ENCODE data around the gene PTDSS2. TPM values are rescaled to one million over a fixed set of nuclear protein-coding genes. Genes with fewer than 3 reads are reported as not detected.
"Not testable (repeated sequence)": the region's sequence is repeated elsewhere in the genome, so short reads cannot be mapped to it uniquely, and the experiment has no call there.

The PTDSS2 gene
- polyA plus RNA-seq, 1 experiment = 15.8 TPM

DNA sequence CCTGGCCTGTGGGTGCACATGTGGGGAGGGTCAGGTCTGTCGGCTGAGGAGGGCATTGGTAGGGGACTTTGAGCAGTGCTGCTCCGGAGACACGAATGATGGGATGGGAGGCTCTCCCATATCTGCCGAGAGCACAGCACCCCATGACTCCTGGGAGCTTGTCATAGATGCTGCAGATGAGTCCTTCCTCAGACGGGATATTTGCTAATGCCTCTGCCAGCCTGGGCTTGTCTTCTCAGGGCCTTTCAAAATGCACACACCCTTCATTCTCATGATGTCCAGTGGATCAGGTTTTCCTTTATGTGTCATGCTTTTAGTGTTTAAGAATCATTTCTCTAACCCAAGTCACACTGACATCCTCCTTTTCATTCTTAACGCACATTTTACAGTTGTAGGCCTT lies 65.1 kb downstream of the PTDSS2 start:
- H3K27ac ChIP-seq (ENCODE audit: low read depth, low read length) = no peak overlapping the region
- no peaks in the 10 kb centered on the region for H3K27me3 ChIP-seq (ENCODE audit: control insufficient read depth, insufficient read depth, low read length)
- ChIA-PET POLR2A (no interaction called here), CTCF (no interaction called here)
- TF ChIP-seq, protein P1, sequence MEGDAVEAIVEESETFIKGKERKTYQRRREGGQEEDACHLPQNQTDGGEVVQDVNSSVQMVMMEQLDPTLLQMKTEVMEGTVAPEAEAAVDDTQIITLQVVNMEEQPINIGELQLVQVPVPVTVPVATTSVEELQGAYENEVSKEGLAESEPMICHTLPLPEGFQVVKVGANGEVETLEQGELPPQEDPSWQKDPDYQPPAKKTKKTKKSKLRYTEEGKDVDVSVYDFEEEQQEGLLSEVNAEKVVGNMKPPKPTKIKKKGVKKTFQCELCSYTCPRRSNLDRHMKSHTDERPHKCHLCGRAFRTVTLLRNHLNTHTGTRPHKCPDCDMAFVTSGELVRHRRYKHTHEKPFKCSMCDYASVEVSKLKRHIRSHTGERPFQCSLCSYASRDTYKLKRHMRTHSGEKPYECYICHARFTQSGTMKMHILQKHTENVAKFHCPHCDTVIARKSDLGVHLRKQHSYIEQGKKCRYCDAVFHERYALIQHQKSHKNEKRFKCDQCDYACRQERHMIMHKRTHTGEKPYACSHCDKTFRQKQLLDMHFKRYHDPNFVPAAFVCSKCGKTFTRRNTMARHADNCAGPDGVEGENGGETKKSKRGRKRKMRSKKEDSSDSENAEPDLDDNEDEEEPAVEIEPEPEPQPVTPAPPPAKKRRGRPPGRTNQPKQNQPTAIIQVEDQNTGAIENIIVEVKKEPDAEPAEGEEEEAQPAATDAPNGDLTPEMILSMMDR (IDR thresholded peaks at IDR 0.05; ENCODE audit: low read depth, low read length) = no peak
- H3K4me3 ChIP-seq (ENCODE audit: low read depth, low read length) = no peak overlapping the region
- no peak for DNase-seq (ENCODE audit: low read depth, low spot score)
- H3K9me3 ChIP-seq (ENCODE audit: control insufficient read depth, insufficient read depth, low read length) = peaks cover 19% of the 10 kb centered on the region

DNA sequence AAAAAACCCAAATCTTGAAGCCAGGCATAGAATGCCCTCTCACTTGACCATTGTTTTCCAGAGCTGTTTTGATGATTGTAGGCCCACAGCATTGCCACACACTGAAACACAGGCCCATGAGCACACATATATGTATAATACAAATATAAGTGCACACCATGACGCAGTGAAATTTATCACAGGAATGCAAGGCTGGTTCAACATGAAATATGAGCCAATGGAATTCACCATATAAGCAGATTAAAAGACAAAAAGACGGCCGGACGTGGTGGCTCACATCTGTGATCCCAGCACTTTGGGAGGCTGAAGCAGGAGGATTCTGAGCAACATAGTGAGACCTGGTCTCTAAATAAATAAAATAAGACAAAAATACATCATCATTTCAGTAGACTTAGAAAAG lies 66.3 kb downstream of the PTDSS2 start:
- no peak for DNase-seq (ENCODE audit: low read depth, low spot score)
- TF ChIP-seq, protein P1 (IDR thresholded peaks at IDR 0.05; ENCODE audit: low read depth, low read length) = no peak
- H3K9me3 ChIP-seq (ENCODE audit: control insufficient read depth, insufficient read depth, low read length) = peaks cover 19% of the 10 kb centered on the region
- CTCF ChIA-PET = no interaction called here
- no peak overlapping the region for H3K4me3 ChIP-seq (ENCODE audit: low read depth, low read length)
- no peak overlapping the region for H3K27ac ChIP-seq (ENCODE audit: low read depth, low read length)
- POLR2A ChIA-PET = no interaction called here
- no peaks in the 10 kb centered on the region for H3K27me3 ChIP-seq (ENCODE audit: control insufficient read depth, insufficient read depth, low read length)

DNA sequence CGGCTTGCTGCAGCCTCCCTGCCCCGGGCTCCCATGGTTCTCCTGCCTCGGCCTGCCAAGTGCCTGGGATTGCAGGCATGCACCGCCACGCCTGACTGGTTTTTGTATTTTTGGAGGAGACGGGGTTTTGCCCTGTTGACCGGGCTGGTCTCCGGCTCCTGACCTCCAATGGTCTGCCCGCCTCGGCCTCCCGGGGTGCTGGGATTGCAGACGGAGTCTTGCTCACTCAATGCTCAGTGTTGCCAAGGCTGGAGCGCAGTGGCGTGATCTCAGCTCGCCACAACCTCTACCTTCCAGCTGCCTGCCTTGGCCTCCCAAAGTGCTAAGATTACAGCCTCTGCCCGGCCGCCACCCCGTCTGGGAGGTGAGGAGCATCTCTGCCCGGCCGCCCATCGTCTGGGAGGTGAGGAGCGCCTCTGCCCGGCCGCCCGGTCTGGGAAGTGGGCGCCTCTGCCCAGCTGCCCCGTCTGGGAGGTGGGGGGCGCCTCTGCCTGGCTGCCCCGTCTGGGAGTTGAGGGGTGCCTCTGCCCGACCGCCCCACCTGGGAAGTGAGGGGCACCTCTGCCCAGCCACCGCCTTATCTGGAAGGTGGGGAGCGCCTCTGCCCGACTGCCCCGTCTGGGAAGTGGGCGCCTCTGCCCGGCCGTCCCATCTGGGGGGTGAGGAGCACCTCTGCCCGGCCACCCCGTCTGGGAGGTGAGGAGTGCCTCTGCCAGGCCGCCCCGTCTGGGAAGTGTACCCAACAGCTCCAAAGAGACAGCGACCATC lies 67.0 kb downstream of the PTDSS2 start:
- POLR2A ChIA-PET; DNase-seq (ENCODE audit: low read depth, low spot score); CTCF ChIA-PET; H3K27me3 ChIP-seq (ENCODE audit: control insufficient read depth, insufficient read depth, low read length); H3K27ac ChIP-seq (ENCODE audit: low read depth, low read length); H3K4me3 ChIP-seq (ENCODE audit: low read depth, low read length): not testable (repeated sequence)
- H3K9me3 ChIP-seq (ENCODE audit: control insufficient read depth, insufficient read depth, low read length) = peaks cover 19% of the 10 kb centered on the region

DNA sequence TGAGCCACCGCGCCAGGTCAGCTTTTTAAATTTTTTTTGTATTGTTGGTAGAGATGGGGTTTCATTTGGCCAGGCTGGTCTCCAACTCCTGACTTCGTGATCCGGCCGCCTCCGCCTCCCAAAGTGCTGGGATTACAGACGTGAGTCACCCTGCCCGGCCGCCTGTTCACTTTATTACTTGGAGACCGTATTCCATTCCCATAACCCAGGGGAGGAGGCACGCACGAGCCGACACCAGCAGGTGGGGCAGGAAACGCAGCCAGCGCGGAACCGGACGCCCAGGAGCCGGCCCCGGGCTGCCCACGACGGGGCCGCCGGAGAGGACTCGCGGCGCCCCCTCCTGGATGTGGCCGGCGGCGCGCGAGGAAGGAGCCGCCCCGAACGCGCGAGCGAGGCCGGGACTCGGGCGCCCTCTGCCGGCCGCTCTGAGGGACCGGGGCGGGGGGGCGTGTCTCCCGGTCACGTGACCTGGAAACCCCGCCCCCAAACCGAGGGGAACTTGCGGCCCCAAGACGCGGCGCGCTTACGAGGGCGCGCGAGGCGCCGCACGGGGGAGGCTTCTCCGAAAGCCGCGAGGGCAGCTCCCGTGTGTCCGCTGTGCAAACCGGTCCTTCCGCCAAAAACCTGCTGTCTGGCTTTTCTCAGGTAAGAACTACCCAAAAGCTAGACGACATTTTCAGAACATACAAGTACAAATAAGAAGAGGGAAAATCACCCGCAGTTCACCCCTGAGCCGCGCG lies 68.6 kb downstream of the PTDSS2 start:
- H3K27me3 ChIP-seq (ENCODE audit: control insufficient read depth, insufficient read depth, low read length) = no peaks in the 10 kb centered on the region
- ChIA-PET POLR2A (interaction anchor here (0.6 to 0.7 kb wide), 2 partner anchors 24 to 118 kb away, joined by 3 to 5 read pairs; no protein-coding TSS in a partner anchor), CTCF (interaction anchor here (0.6 to 2.0 kb wide), 15 partner anchors 8 to 214 kb away, joined by 3 to 33 read pairs (median 4); partner anchors contain the start of gene RNH1)
- peak; percentile 60 for DNase-seq (ENCODE audit: low read depth, low spot score)
- TF ChIP-seq, protein P1 (IDR thresholded peaks at IDR 0.05; ENCODE audit: low read depth, low read length) = peak; percentile 69
- no peak overlapping the region for H3K27ac ChIP-seq (ENCODE audit: low read depth, low read length)
- H3K9me3 ChIP-seq (ENCODE audit: control insufficient read depth, insufficient read depth, low read length) = peaks cover 19% of the 10 kb centered on the region
- peak overlapping the region; percentile 39 for H3K4me3 ChIP-seq (ENCODE audit: low read depth, low read length)

DNA sequence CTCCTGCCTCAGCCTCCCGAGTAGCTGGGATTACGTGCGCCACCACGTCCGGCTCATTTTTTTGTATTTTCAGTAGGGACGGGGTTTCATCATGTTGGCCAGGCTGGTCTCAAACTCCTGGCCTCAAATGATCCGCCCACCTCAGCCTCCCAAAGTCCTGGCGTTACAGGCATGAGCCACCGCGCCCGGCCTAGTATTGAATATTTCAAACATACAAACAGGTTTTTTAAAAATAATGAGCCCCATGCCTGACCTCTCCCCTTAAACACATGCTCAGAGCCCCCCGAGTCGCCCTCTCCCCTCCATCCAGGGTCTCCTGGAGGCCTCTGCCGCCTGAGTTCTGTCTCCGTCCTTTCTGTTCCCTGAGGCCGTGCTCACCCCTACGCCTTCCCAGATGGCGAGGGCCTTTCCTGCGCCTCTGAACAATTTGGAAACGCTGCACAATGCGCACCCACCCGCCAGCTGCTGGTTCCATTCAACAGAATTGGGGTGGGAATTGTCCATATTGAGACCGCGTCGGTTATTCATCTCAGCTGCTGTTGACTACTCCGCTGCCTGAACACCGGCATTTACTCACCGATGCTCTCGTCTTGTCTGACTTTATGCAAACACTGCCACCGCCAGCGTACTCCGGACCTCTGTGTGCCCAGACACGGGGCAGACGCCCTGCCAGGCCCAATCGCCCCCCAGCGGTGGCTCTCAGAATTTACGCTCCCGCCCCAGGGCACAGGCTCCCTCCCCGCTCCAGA lies 70.5 kb downstream of the PTDSS2 start:
- H3K4me3 ChIP-seq (ENCODE audit: low read depth, low read length) = no peak overlapping the region
- ChIA-PET POLR2A (no interaction called here), CTCF (no interaction called here)
- peaks cover 19% of the 10 kb centered on the region for H3K9me3 ChIP-seq (ENCODE audit: control insufficient read depth, insufficient read depth, low read length)
- DNase-seq (ENCODE audit: low read depth, low spot score) = no peak
- no peaks in the 10 kb centered on the region for H3K27me3 ChIP-seq (ENCODE audit: control insufficient read depth, insufficient read depth, low read length)
- TF ChIP-seq, protein P1 (IDR thresholded peaks at IDR 0.05; ENCODE audit: low read depth, low read length) = no peak
- H3K27ac ChIP-seq (ENCODE audit: low read depth, low read length) = no peak overlapping the region
